HG03025 (cell line): Measurements from ENCODE around the gene TNFRSF14.

ENCODE experiments used
- ATAC-seq: cut with Tn5 transposase; IDR thresholded peaks from one replicate; pipeline ENCODE4 v1.9.1; 2021; ENCODE audit warnings: mild to moderate bottlenecking, moderate library complexity; ENCODE audit not compliant: unreplicated experiment, low FRiP score

The TNFRSF14 gene

GRCh38 chr1:2585318-2586092 is 29.3 kb downstream of the TNFRSF14 start:
- ATAC-seq, result no peak

- peak; percentile 54 for ATAC-seq
Observed at GRCh38 chr1:2586154-2587070, 30.2 kb downstream of the TNFRSF14 start, which contains the start of gene PRXL2B. Gene PRXL2B, plus strand, starts transcription at chr1:2586777. Its CDS starts 109 bp downstream, at chr1:2586886.

GRCh38 chr1:2587071-2587859 is 31.1 kb downstream of the TNFRSF14 start:
- ATAC-seq, result no peak

DNA sequence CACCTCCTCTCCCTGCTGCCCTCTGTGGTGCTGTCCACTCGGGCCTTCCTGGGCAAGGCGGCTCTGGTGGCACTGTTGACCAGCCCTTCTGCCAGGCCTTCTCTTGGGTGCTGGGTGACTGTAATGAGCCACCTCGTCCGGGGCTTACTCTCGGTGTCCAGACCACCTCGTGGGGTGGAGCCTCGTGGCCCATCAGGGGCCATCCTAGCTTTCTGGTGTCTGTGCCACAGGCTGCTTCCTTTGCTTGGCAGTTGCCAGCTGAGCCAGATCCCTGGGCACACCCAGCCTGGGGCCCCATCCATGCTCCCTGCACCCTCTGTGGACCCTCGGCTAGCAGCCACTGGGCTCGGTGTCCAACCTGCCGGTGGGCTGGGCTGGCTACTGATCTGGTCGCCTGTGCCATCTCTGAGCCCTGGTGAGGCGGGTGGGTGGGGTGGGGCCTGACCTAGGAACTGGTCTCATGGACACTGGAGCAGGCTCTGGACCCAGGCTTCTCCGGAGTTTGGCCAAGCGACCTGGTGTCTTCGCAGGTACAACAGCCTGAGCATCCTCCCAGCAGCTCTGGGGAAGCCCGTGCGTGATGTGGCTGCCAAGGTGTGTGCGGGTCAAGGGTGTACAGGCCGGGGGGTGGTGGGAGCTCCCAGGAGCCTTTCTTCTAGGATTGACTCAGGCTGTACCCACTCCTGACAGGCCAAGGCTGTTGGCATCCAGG is 31.8 kb downstream of the TNFRSF14 start:
- ATAC-seq, result no peak

GRCh38 chr1:2588661-2589430 is 32.7 kb downstream of the TNFRSF14 start:
- ATAC-seq, result no peak

- no peak for ATAC-seq
Observed at GRCh38 chr1:2589431-2590232, 33.5 kb downstream of the TNFRSF14 start.

DNA sequence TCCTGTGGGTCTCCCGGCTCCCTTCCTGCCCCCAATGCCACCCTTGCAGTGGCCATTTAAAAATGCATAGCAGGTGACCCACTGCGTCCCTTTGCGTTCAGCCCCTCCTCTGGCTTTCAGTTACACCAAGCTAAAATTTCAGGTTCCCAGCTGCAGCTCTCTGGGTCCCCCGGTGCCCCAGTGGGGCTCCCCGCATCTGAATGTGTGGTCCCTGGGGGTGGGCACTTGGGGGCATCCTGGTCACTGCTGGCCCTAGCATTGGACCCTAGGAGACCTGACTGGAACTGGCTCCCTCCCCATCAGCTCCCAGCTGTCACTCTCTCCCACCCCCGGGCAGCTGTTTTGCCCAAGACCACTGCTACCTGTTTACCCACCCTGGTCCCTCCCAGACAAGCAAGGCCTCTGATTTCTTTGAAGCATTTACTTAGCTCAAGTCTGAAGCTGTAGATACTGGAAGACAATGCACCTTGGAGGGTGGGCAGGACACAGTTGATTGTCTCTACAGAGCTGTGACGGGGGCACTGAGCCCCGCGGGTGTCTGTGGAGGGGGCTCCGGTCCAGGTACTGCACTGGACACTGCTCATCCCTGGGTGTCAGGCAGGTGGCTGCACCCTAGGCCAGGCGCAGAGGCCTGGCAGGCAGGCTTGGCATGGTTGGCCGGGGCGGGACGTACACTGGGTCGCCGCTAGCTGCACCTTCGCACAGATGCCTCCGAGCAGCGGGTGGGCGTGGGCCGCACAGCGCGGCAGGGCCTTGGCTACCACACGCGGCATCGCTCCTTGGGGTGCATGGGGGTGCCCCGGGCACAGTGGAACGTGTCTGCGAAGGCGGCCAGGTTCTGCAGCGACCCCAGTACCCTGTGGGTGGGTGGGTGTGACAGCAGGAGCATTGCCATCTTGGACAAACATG is 34.3 kb downstream of the TNFRSF14 start:
- no peak for ATAC-seq

GRCh38 chr1:2591233-2591580 is 35.0 kb downstream of the TNFRSF14 start:
- no peak for ATAC-seq

GRCh38 chr1:2591581-2592261 is 35.5 kb downstream of the TNFRSF14 start:
- no peak for ATAC-seq

DNA sequence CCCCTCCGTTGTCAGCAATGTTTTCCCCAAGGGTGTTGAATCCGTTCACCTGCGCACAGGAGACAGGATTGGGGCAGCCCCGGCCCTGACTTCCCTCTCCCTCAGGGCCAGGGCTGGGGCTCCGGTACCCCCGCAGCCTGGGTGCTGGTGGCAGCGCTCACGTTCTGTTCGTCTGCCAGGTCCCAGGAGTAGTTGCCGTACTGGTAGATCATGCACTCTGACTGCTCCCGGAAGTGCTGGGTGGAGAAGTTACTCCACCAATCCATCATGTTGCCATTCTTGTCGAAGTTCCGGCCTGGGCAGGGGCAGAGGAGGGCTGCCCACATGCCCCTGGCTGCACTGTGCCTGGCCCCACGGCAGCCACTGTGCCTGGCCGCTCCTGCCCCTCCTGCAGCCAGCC is 36.5 kb downstream of the TNFRSF14 start:
- no peak for ATAC-seq

DNA sequence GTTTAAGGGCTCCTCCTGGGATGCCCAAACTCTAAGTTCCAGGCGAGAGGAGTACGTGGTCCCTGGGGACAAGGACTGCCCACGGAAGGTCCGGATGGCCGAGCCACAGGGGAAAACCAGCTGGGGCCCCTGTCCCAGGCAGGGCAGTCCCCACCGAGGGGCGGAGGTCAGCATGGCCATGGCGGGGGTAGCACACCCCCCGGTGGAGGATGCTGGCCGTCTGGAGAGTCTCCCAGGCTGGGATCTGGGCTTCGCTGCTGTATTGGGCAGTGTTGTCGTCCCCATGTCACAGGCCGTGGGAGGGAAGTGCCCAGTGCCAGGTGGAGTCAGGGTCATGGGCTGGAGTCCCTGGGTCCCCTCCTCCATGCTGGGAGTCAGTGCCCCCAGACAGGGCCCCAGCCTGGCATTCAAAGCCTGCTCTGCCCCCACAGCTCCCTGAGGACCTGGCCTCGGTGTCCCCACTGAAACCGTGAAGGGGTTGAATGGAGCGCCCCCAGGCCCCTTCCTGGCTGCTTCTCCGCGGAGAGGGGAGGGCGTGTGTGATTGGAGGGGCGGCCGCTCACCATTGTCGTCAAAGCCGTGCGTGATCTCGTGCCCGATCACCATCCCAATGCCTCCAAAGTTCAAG is 37.2 kb downstream of the TNFRSF14 start:
- ATAC-seq, result no peak

DNA sequence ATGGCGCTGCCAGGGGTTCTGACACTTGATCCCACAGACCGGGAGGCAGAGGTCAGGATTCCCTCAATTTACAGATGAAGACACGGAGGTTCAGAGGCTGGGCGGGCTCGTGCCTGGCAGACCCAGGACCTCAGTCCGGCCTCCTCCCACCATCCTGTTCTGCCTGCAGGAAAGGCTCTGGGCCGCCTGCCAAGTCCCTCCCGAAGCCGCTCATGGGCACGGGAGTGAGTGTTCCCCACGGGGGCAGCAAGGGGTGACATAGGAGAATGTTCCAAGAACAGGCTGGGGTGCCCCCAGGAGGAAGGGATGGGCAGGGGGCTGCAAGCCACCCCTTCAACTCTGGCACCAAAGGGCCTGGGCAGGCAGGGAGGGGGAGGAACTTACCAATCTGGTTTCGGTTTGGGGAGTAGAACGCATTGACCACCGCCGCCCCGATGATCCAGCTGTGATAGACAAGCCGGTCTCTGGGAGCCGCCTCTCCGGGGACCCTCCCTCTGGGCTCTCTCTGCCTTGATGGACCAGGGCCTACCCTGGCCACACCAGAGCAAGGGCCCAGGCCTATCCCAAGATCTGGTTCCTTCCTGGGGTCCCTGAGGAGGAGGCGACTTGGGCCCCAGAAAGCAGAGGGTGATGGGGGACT is 38.0 kb downstream of the TNFRSF14 start:
- no peak for ATAC-seq

DNA sequence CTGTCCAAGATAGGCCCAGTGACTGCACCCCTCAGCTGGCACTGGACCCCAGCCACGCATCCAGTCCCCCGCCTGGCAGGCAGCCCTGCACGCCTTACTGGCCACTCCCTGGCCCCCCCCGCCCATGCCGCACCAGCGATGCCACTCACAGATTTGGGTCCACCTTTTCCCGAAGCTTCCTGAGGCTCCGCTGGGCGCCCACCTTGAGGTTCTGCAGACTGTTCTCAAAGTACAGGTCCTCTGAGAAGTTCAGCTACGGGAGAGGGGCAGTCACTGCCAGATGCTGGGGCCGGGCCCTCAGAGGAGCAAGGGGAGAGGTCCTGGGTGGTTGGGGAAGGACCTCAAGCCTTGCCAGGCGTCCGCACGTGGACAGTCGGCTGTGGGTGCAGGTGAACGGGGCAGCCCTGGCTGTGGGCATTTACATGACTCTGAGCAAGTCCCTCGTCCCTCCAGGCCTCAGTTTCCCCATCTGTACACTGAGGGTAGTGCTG is 38.5 kb downstream of the TNFRSF14 start:
- no peak for ATAC-seq

- no peak for ATAC-seq
Observed at GRCh38 chr1:2595261-2595811, 39.2 kb downstream of the TNFRSF14 start.

DNA sequence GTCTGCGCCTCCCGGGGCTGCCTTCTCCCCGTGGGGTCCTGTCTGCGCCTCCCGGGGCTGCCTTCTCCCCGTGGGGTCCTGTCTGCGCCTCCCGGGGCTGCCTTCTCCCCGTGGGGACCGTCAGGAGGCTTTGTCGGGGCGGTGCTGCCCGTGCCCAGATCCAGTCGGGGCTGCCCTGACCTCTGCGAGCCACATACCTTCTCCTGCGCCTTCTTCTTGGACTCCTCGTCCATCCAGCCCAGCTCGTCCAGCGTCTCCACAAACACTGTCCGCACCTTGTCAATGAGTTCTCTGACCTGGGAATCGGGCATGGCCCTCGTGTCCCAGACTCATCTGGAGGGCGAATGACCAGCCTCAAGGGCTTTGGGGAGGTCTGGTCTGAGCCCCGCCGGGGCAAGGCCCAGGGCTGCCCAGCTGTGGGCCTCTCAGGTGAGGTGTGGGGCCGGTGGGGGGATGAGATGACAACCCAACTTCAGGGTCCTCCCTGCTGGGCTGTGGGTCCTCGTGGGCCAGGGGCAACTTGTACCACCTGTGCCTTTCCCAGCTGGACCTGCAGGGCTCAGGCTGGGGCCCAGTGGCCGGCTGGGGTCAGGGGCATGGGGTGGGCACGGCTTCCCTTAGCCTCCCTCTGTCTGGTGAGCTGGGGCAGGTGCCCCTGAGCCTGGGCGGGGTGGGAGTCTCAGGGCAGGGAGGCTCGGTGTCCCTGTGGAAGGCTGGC is 39.8 kb downstream of the TNFRSF14 start:
- ATAC-seq, result no peak
